Right lobe of liver (tissue), 4 donors: ENCODE data around the gene ADGRG6.

Experiments
- CTCF ChIP-seq, 4 donors: fragments of 200-600 bp in 3 of 4; fragments of 450-650 bp in 1 of 4; IDR thresholded peaks; one replicate each; pipeline versions ENCODE4 v1.5.1 to v1.8.0; 2016 to 2022; ENCODE audit warnings: antibody characterized with exemption in 4 of 4, mild to moderate bottlenecking in 2 of 4
- POLR2A ChIP-seq: fragments of 450-650 bp; IDR thresholded peaks from one replicate; pipeline ENCODE4 v1.6.1; 2017; ENCODE audit warnings: antibody characterized with exemption, mild to moderate bottlenecking
- donor health status: DM: no; HTN: no; CAD: no.
- donor health status: DM: no; HTN: no; CAD: no.
- donor health status: DM: no; HTN: yes; CAD: no.

GRCh38 chr6:142398353-142398752, 96.5 kb downstream of the ADGRG6 start:
- TF ChIP-seq CTCF (IDR thresholded peaks at IDR 0.05) (no peak), POLR2A (no peak)
